ENCODE data around the gene ACTR10. TPM values are rescaled to one million over a fixed set of nuclear protein-coding genes. Genes with fewer than 3 reads are reported as not detected.

Gene ACTR10
- total RNA-seq = 10 to 100 TPM; 68.3 to 72.8 TPM
- 100 to 1,000 TPM in 4 of 6 donors, 10 to 100 TPM in 2; 98.7 to 109 (median 101) TPM for polyA plus RNA-seq (ENCODE audit: insufficient read length in 6 of 6)
- long read RNA-seq, donor 1, transcript ACTR10-201 (13 exons, 2,419 nt) = major isoform, 51 of 55 reads
- long read RNA-seq, donor 1, partial matches to known transcripts = 0 of 55 reads
- long read RNA-seq, donor 1, other reads (novel, unspliced or antisense) = 0 of 55 reads
- long read RNA-seq, donor 2, transcript ACTR10-201 (13 exons, 2,419 nt) = major isoform, 34 of 98 reads
- long read RNA-seq, donor 2, partial matches to known transcripts = 21 of 98 reads
- long read RNA-seq, donor 2, other reads (novel, unspliced or antisense) = 40 of 98 reads
- long read RNA-seq, donor 3, transcript ACTR10-201 (13 exons, 2,419 nt) = major isoform, 37 of 46 reads
- long read RNA-seq, donor 3, partial matches to known transcripts = 9 of 46 reads
- long read RNA-seq, donor 3, other reads (novel, unspliced or antisense) = 0 of 46 reads
- long read RNA-seq, donor 4, transcript ACTR10-201 (13 exons, 2,419 nt) = major isoform, 64 of 69 reads
- long read RNA-seq, donor 4, partial matches to known transcripts = 3 of 69 reads
- long read RNA-seq, donor 4, other reads (novel, unspliced or antisense) = 2 of 69 reads
- long read RNA-seq, donor 5, transcript ACTR10-201 (13 exons, 2,419 nt) = major isoform, 43 of 59 reads
- long read RNA-seq, donor 5, partial matches to known transcripts = 14 of 59 reads
- long read RNA-seq, donor 5, other reads (novel, unspliced or antisense) = 0 of 59 reads
- long read RNA-seq, donor 6, transcript ACTR10-201 (13 exons, 2,419 nt) = major isoform, 52 of 138 reads
- long read RNA-seq, donor 6, partial matches to known transcripts = 61 of 138 reads
- long read RNA-seq, donor 6, other reads (novel, unspliced or antisense) = 24 of 138 reads
- long read RNA-seq, donor 7, transcript ACTR10-201 (13 exons, 2,419 nt) = major isoform, 29 of 36 reads
- long read RNA-seq, donor 7, partial matches to known transcripts = 6 of 36 reads
- long read RNA-seq, donor 7, other reads (novel, unspliced or antisense) = 0 of 36 reads
- long read RNA-seq, donor 8, transcript ACTR10-201 (13 exons, 2,419 nt) = major isoform, 31 of 103 reads
- long read RNA-seq, donor 8, partial matches to known transcripts = 32 of 103 reads
- long read RNA-seq, donor 8, other reads (novel, unspliced or antisense) = 39 of 103 reads
- long read RNA-seq, donor 9, partial matches to known transcripts = 0 of 1 reads
- long read RNA-seq, donor 9, other reads (novel, unspliced or antisense) = 0 of 1 reads
- long read RNA-seq, donor 10, transcript ACTR10-201 (13 exons, 2,419 nt) = major isoform, 49 of 54 reads
- long read RNA-seq, donor 10, partial matches to known transcripts = 3 of 54 reads
- long read RNA-seq, donor 10, other reads (novel, unspliced or antisense) = 0 of 54 reads
- long read RNA-seq, donor 11, transcript ACTR10-201 (13 exons, 2,419 nt) = major isoform, 49 of 74 reads
- long read RNA-seq, donor 11, partial matches to known transcripts = 20 of 74 reads
- long read RNA-seq, donor 11, other reads (novel, unspliced or antisense) = 0 of 74 reads
- long read RNA-seq, donor 12, transcript ACTR10-201 (13 exons, 2,419 nt) = major isoform, 29 of 39 reads
- long read RNA-seq, donor 12, partial matches to known transcripts = 8 of 39 reads
- long read RNA-seq, donor 12, other reads (novel, unspliced or antisense) = 0 of 39 reads

GRCh38 chr14:58199726-58200479 is at the start of gene ACTR10:
Gene ACTR10 (plus strand): TSS chr14:58200149. CDS start chr14:58200218, 69 bp downstream.
- intact Hi-C loops (cut with DNase I) = no loop called here
- TF ChIP-seq CTCF (IDR thresholded peaks at IDR 0.05) = no peak
- H3K9me3 ChIP-seq = no peaks in the 10 kb centered on the region
- H3K4me3 ChIP-seq = peak within 1 kb of the TSS; percentile 66 to 88
- DNase-seq (peak; percentile 87 to 98 (median 92)), ATAC-seq (peak; percentile 97)
- no peaks in the 10 kb centered on the region for H3K27me3 ChIP-seq
- peak within 1 kb of the TSS; percentile 92 to 94 for H3K27ac ChIP-seq
- H3K4me1 ChIP-seq = peaks cover 9 to 18% of the 10 kb centered on the region in 2 donors
- H3K36me3 ChIP-seq = peaks cover 0 to 21% of the 10 kb centered on the region in 2 donors

GRCh38 chr14:58150243-58150805 is 49.6 kb upstream of the ACTR10 start:
- no peak overlapping the region for H3K27ac ChIP-seq
- no peak overlapping the region for H3K4me3 ChIP-seq
- DNase-seq = no peak
- peaks cover 7 to 60% of the 10 kb centered on the region in 2 donors for H3K27me3 ChIP-seq
- H3K36me3 ChIP-seq = no peaks in the 10 kb centered on the region
- ATAC-seq = no peak
- intact Hi-C loops (cut with DNase I) = no loop called here
- no peak for TF ChIP-seq CTCF (IDR thresholded peaks at IDR 0.05)
- H3K4me1 ChIP-seq = peaks cover 0 to 18% of the 10 kb centered on the region in 2 donors
- no peaks in the 10 kb centered on the region for H3K9me3 ChIP-seq

GRCh38 chr14:58151133-58152013 is 48.6 kb upstream of the ACTR10 start:
- ATAC-seq (peak; percentile 66), DNase-seq (peak in 2 of 4 donors; percentile 30 to 43)
- H3K4me3 ChIP-seq = peak overlapping the region; percentile 68
- H3K27ac ChIP-seq = peak overlapping the region in 1 of 2 donors; percentile 65
- peaks cover 7 to 60% of the 10 kb centered on the region in 2 donors for H3K27me3 ChIP-seq
- no peaks in the 10 kb centered on the region for H3K9me3 ChIP-seq
- peaks cover 0 to 18% of the 10 kb centered on the region in 2 donors for H3K4me1 ChIP-seq
- H3K36me3 ChIP-seq = no peaks in the 10 kb centered on the region
- intact Hi-C loops (cut with DNase I) = no loop called here
- TF ChIP-seq CTCF (IDR thresholded peaks at IDR 0.05) = no peak
